Mesenchymal stem cell (in vitro differentiated cells and primary cell): ENCODE measurements around the gene TSC22D3.

ENCODE experiments used
- DNase-seq: peaks from one replicate; pipeline ENCODE4 v3.0.0-alpha.2; 2013
- H2AFZ ChIP-seq: one replicate; pipeline ENCODE4 v1.6.1; 2013; ENCODE audit warnings: low read depth, mild to moderate bottlenecking, control low read depth, inconsistent platforms, low read length, moderate library complexity
- H2AK5ac ChIP-seq: 2 replicates; pipeline ENCODE4 v1.6.1; 2013; ENCODE audit warnings: low read length, moderate library complexity, mild to moderate bottlenecking, inconsistent platforms; ENCODE audit not compliant: severe bottlenecking
- H2BK120ac ChIP-seq: one replicate; pipeline ENCODE4 v1.6.1; 2013; ENCODE audit warnings: low read depth, mild to moderate bottlenecking, inconsistent platforms, low read length, moderate library complexity
- H2BK12ac ChIP-seq, 2 experiments: one replicate each; pipeline ENCODE4 v1.6.1; 2013; ENCODE audit warnings: inconsistent platforms in 2 of 2, low read length in 2 of 2, mild to moderate bottlenecking in 2 of 2, moderate library complexity in 2 of 2, control low read depth in 1 of 2
- H2BK15ac ChIP-seq: one replicate; pipeline ENCODE4 v1.6.1; 2013; ENCODE audit warnings: mild to moderate bottlenecking, low read depth, inconsistent platforms; ENCODE audit not compliant: poor library complexity, severe bottlenecking
- H2BK5ac ChIP-seq: 2 replicates; pipeline ENCODE4 v1.6.1; 2013; ENCODE audit warnings: low read depth, mild to moderate bottlenecking, low read length, control low read depth, inconsistent platforms; ENCODE audit not compliant: poor library complexity, severe bottlenecking
- H3K14ac ChIP-seq, 2 experiments: one replicate each; pipeline ENCODE4 v1.6.1; 2013; ENCODE audit warnings: inconsistent platforms in 2 of 2, low read length in 2 of 2, control low read depth in 1 of 2, mild to moderate bottlenecking in 1 of 2, moderate library complexity in 1 of 2
- H3K18ac ChIP-seq, 2 experiments: one replicate each; pipeline ENCODE4 v1.6.1; 2013; ENCODE audit warnings: inconsistent platforms in 2 of 2, low read length in 2 of 2, control low read depth in 1 of 2, low read depth in 1 of 2, mild to moderate bottlenecking in 1 of 2
- H3K23ac ChIP-seq, 2 experiments: one replicate each; pipeline ENCODE4 v1.6.1; 2013; ENCODE audit warnings: inconsistent platforms in 2 of 2, low read length in 2 of 2, mild to moderate bottlenecking in 2 of 2, moderate library complexity in 2 of 2, control low read depth in 1 of 2
- H3K27ac ChIP-seq: 2 replicates; pipeline ENCODE4 v1.5.1; 2013; ENCODE audit warnings: mild to moderate bottlenecking, moderate library complexity, low read length, control low read depth, inconsistent platforms; ENCODE audit not compliant: poor library complexity, severe bottlenecking
- H3K27me3 ChIP-seq, 2 experiments: 2 replicates each; pipeline versions ENCODE4 v1.6.1 to v1.7.0; 2013; ENCODE audit warnings: low read length in 2 of 2, mild to moderate bottlenecking in 2 of 2, moderate library complexity in 2 of 2, control low read depth in 1 of 2, inconsistent platforms in 1 of 2; ENCODE audit not compliant: control insufficient read depth in 1 of 2, insufficient read depth in 1 of 2
- H3K36me3 ChIP-seq, 2 experiments: 2 replicates each; pipeline versions ENCODE4 v1.6.1 to v1.7.0; 2013; ENCODE audit warnings: low read length in 2 of 2, control low read depth in 1 of 2, inconsistent platforms in 1 of 2, low read depth in 1 of 2, mild to moderate bottlenecking in 1 of 2; ENCODE audit not compliant: insufficient read depth in 2 of 2, control insufficient read depth in 1 of 2
- H3K4ac ChIP-seq, 2 experiments: one replicate each; pipeline ENCODE4 v1.6.1; 2013; ENCODE audit warnings: inconsistent platforms in 2 of 2, low read length in 2 of 2, mild to moderate bottlenecking in 2 of 2, moderate library complexity in 2 of 2, control low read depth in 1 of 2, low read depth in 1 of 2
- H3K4me1 ChIP-seq: 2 replicates; pipeline ENCODE4 v1.6.1; 2013; ENCODE audit warnings: low read depth, low read length, control low read depth; ENCODE audit not compliant: control insufficient read depth, insufficient read depth
- H3K4me2 ChIP-seq: 2 replicates; pipeline ENCODE4 v1.6.1; 2013; ENCODE audit warnings: low read length, mild to moderate bottlenecking, inconsistent platforms; ENCODE audit not compliant: poor library complexity, severe bottlenecking
- H3K4me3 ChIP-seq, 2 experiments: 2 replicates each; pipeline versions ENCODE4 v1.5.1 to v1.7.0; 2013; ENCODE audit warnings: low read length in 2 of 2, mild to moderate bottlenecking in 2 of 2, control low read depth in 1 of 2, low read depth in 1 of 2; ENCODE audit not compliant: insufficient read depth in 1 of 2
- H3K79me1 ChIP-seq: replicated peaks from 2 replicates; pipeline ENCODE4 v1.6.1; 2013; ENCODE audit warnings: mild to moderate bottlenecking, control low read depth, low read length, inconsistent platforms; ENCODE audit not compliant: poor library complexity, severe bottlenecking
- H3K9ac ChIP-seq: 2 replicates; pipeline ENCODE4 v1.7.0; 2013; ENCODE audit warnings: mild to moderate bottlenecking, low read length, moderate library complexity
- H3K9me3 ChIP-seq: 2 replicates; pipeline ENCODE4 v1.7.0; 2013; ENCODE audit warnings: mild to moderate bottlenecking, low read length; ENCODE audit not compliant: control insufficient read depth
- H4K8ac ChIP-seq: one replicate; pipeline ENCODE4 v1.6.1; 2013; ENCODE audit warnings: inconsistent platforms, mild to moderate bottlenecking, low read length, moderate library complexity
- H4K91ac ChIP-seq: one replicate; pipeline ENCODE4 v1.6.1; 2013; ENCODE audit warnings: mild to moderate bottlenecking, low read length, inconsistent platforms
- WGBS: methylation state at CpG from one replicate; pipeline ENCODE4 v1.1.7; 2013; ENCODE audit warnings: mixed read lengths; 5-methylcytosine and 5-hydroxymethylcytosine counted together

TSC22D3 gene

DNA sequence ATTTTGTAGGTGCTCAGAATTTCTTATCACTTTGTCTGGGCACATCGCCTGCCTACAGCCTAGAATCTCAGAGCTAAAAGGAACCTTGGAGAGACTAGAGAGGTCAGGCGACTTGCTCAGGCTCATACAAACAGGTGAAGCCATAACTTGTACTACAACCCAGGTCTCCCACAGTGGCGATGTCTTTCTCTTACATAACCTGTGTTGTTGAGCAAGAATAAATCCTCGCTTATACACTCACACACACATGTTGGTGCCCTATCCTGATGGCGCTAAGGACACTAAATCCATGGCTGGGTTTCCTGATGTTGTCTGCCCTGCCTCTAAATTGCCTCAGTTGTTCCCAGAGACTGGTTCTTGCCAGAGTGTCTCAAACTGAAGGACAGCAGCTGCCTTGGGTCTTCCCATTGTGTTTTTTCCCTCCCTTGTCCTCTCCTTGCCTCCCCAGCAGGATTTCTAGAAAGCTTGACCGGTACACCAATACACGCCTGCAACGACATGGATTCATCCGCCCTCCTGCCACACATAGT, 1.6 kb downstream of the TSC22D3 start:
- Histone ChIP-seq H4K91ac (no peak overlapping the region), H4K8ac (no peak overlapping the region), H3K27ac (no peak overlapping the region), H2BK12ac (no peak overlapping the region), H3K18ac (no peak overlapping the region), H3K4me2 (no peak overlapping the region), H3K4me1 (peaks cover 6% of the 10 kb centered on the region), H3K79me1 (no peaks in the 10 kb centered on the region), H2AFZ (no peak overlapping the region), H3K4ac (no peak overlapping the region), H2BK5ac (no peak overlapping the region), H2AK5ac (no peak overlapping the region), H3K27me3 (peaks cover 11 to 77% of the 10 kb centered on the region in 2 experiments), H3K4me3 (no peak overlapping the region), H2BK15ac (no peak overlapping the region), H2BK120ac (no peak overlapping the region), H3K23ac (no peak overlapping the region), H3K36me3 (no peaks in the 10 kb centered on the region), H3K14ac (no peak overlapping the region), H3K9ac (no peak overlapping the region), H3K9me3 (peaks cover 2% of the 10 kb centered on the region)
- WGBS: 42% methylated on average over 9 of the region's 9 CpGs
- DNase-seq: no peak

DNA sequence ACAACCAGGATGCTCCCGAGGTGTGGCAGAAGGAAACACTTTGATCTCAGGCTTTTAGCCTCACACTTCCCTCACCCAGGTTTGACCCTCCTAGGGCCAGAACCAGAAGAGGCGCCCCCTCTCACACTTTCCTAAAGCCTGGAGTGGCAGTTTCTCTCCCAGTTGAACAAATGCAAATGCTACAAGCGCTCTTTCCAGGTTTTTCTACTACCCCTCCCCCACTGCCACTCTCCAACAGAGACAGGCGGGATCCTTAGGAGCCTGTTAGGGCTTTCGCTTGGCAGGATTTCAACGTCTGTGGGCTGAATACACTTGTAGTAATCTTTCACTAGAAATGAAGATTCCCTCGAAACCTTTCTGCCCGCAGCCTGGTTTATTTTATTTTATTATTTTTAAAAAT, 2.4 kb downstream of the TSC22D3 start:
- Histone ChIP-seq H2BK12ac (no peak overlapping the region), H2BK15ac (no peak overlapping the region), H3K27me3 (peaks cover 11 to 81% of the 10 kb centered on the region in 2 experiments), H2BK120ac (no peak overlapping the region), H3K9me3 (peaks cover 2% of the 10 kb centered on the region), H2BK5ac (no peak overlapping the region), H2AFZ (no peak overlapping the region), H3K36me3 (no peaks in the 10 kb centered on the region), H4K91ac (no peak overlapping the region), H3K14ac (no peak overlapping the region), H3K18ac (peak overlapping the region in 1 of 2 experiments; percentile 24), H3K4me3 (no peak overlapping the region), H3K23ac (no peak overlapping the region), H4K8ac (no peak overlapping the region), H2AK5ac (no peak overlapping the region), H3K4me2 (no peak overlapping the region), H3K4me1 (peaks cover 6% of the 10 kb centered on the region), H3K4ac (no peak overlapping the region), H3K9ac (no peak overlapping the region), H3K79me1 (no peaks in the 10 kb centered on the region), H3K27ac (no peak overlapping the region)
- no peak for DNase-seq
- WGBS: 5% methylated on average over 2 of the region's 8 CpGs

DNA sequence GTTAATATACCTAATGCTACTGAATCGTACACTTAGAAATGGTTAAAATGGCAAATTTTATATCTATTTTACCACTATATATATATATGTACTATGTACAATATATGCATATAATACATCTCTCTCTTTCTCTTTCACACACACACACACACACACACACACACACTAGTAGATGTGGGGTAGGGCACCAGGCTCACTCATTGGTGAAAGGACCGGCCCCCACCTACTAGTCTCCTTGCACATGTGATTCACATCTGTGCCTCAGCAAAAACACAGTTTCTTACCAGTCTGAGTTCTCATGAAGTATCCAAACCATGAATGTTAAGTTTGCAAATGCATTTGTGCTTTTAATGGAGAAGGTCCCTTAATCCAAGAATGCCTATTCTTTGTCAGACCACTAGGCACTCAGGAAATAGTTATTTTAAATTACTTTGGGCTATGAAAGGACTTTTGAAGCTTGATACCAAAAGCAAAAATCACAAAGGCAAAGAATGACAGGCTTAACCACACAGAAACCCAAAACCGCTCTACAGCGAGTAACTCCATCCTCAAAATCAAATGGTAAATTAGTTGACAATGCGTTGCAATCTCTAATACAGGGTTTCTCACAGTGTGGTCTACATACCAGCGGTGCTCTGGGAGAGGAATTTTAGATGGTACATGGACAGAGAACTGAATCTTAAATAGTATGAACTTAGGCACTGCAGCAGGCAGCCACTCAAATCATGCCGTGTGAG, 5.8 kb downstream of the TSC22D3 start:
- no peak for DNase-seq
- H2BK15ac ChIP-seq: no peak overlapping the region
- no peak overlapping the region for H4K91ac ChIP-seq
- H3K4ac ChIP-seq: no peak overlapping the region
- H2BK5ac ChIP-seq: no peak overlapping the region
- no peak overlapping the region for H3K4me2 ChIP-seq
- no peak overlapping the region for H3K27ac ChIP-seq
- H2AK5ac ChIP-seq: no peak overlapping the region
- H3K9me3 ChIP-seq: peaks cover 2% of the 10 kb centered on the region
- no peak overlapping the region for H3K9ac ChIP-seq
- no peak overlapping the region for H2BK12ac ChIP-seq
- no peak overlapping the region for H3K14ac ChIP-seq
- H3K27me3 ChIP-seq: peaks cover 10 to 86% of the 10 kb centered on the region in 2 experiments
- no peak overlapping the region for H3K23ac ChIP-seq
- H3K79me1 ChIP-seq: no peaks in the 10 kb centered on the region
- H3K4me3 ChIP-seq: no peak overlapping the region
- H3K4me1 ChIP-seq: peaks cover 3% of the 10 kb centered on the region
- H3K36me3 ChIP-seq: no peaks in the 10 kb centered on the region
- H2BK120ac ChIP-seq: no peak overlapping the region
- no peak overlapping the region for H2AFZ ChIP-seq
- no peak overlapping the region for H3K18ac ChIP-seq
- H4K8ac ChIP-seq: no peak overlapping the region
- 98% methylated on average over 4 of the region's 7 CpGs for WGBS

DNA sequence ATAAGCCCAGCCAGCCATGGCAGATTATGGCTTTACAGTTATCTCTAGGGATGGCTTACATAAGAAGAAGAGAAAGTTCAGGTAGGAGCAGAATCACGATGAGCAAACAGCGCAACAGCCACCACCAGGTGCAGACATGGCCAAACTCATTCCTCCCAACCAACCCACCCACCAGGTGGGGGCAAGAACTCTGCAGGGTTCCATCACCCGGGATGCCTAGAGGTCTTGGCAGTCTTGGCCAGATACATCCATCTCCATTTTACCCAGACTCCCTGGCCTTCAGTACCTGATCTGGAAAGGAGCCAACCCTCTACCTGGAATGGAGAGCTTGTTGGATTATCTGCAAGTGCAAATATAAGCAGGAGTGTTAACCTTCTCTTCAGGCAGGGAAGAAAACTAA, 7.5 kb downstream of the TSC22D3 start:
- Histone ChIP-seq H2BK120ac (no peak overlapping the region), H3K4ac (no peak overlapping the region), H3K23ac (no peak overlapping the region), H3K4me1 (peaks cover 3% of the 10 kb centered on the region), H3K4me3 (no peak overlapping the region), H3K14ac (no peak overlapping the region), H2BK15ac (no peak overlapping the region), H3K9ac (no peak overlapping the region), H3K4me2 (no peak overlapping the region), H4K91ac (no peak overlapping the region), H3K36me3 (no peaks in the 10 kb centered on the region), H2BK12ac (no peak overlapping the region), H3K79me1 (no peaks in the 10 kb centered on the region), H2AFZ (no peak overlapping the region), H2BK5ac (no peak overlapping the region), H3K9me3 (peaks cover 1% of the 10 kb centered on the region), H3K27ac (no peak overlapping the region), H3K27me3 (peaks cover 2 to 86% of the 10 kb centered on the region in 2 experiments), H4K8ac (no peak overlapping the region), H2AK5ac (no peak overlapping the region), H3K18ac (no peak overlapping the region)
- DNase-seq: no peak
- WGBS: 100% methylated on average over 2 of the region's 3 CpGs
